Loucy (cell line): ENCODE data around the gene CASZ1.

Experiments used
- H2AFZ ChIP-seq: fragments of 200-600 bp; sonication (generic); 2 replicates; pipeline ENCODE4 v1.6.0; 2016; ENCODE audit warnings: antibody characterized with exemption, mild to moderate bottlenecking, low read length, moderate library complexity
- H3F3A ChIP-seq: fragments of 200-600 bp; 2 replicates; pipeline ENCODE4 v1.6.0; 2016; ENCODE audit warnings: antibody characterized with exemption, low read depth, mild to moderate bottlenecking
- H3K27me3 ChIP-seq: fragments of 200-600 bp; sonication (generic); 2 replicates; pipeline ENCODE4 v1.6.1; 2014; ENCODE audit warnings: low read length, mild to moderate bottlenecking; ENCODE audit not compliant: insufficient read depth, poor library complexity, severe bottlenecking
- H3K36me3 ChIP-seq: fragments of 200-600 bp; sonication (generic); 2 replicates; pipeline ENCODE4 v1.6.1; 2016; ENCODE audit warnings: low read length; ENCODE audit not compliant: insufficient read depth
- H3K4me1 ChIP-seq: fragments of 200-600 bp; sonication (generic); 2 replicates; pipeline ENCODE4 v1.5.1; 2014; ENCODE audit warnings: low read length, mild to moderate bottlenecking; ENCODE audit not compliant: insufficient read depth, poor library complexity, severe bottlenecking
- H3K4me2 ChIP-seq: fragments of 200-600 bp; sonication (generic); 2 replicates; pipeline ENCODE4 v1.6.0; 2014; ENCODE audit warnings: antibody characterized with exemption, low read length, low read depth, mild to moderate bottlenecking; ENCODE audit not compliant: poor library complexity, severe bottlenecking
- H3K4me3 ChIP-seq: fragments of 200-600 bp; sonication (generic); 2 replicates; pipeline ENCODE4 v1.5.1; 2014; ENCODE audit warnings: low read length, mild to moderate bottlenecking, mixed read lengths; ENCODE audit not compliant: poor library complexity, severe bottlenecking
- H3K79me2 ChIP-seq: fragments of 200-600 bp; sonication (generic); 2 replicates; pipeline ENCODE4 v1.6.1; 2014; ENCODE audit warnings: low read length; ENCODE audit not compliant: insufficient read depth
- H3K9ac ChIP-seq: fragments of 200-600 bp; sonication (generic); 2 replicates; pipeline ENCODE4 v1.6.0; 2014; ENCODE audit warnings: mild to moderate bottlenecking, low read depth, low read length, moderate library complexity; ENCODE audit not compliant: poor library complexity, severe bottlenecking
- H3K9me2 ChIP-seq: fragments of 200-600 bp; sonication (generic); replicated peaks from 2 replicates; pipeline ENCODE4 v1.6.1; 2016; ENCODE audit warnings: low read depth, low read length, mixed read lengths
- H3K9me3 ChIP-seq: fragments of 200-600 bp; sonication (generic); 2 replicates; pipeline ENCODE4 v1.6.1; 2014; ENCODE audit warnings: mild to moderate bottlenecking, antibody characterized with exemption, low read length, low read depth; ENCODE audit not compliant: insufficient read depth
- H4K20me1 ChIP-seq: fragments of 200-600 bp; sonication (generic); 2 replicates; pipeline ENCODE4 v1.6.0; 2014; ENCODE audit warnings: antibody characterized with exemption, low read length, mild to moderate bottlenecking; ENCODE audit not compliant: insufficient read depth, poor library complexity, severe bottlenecking
- EZH2phosphoT487 ChIP-seq: fragments of 200-600 bp; IDR thresholded peaks from 2 replicates; pipeline ENCODE4 v1.6.1; 2018; ENCODE audit warnings: antibody characterized with exemption, mild to moderate bottlenecking, moderate library complexity, borderline replicate concordance
- TF ChIP-seq, protein P1 (sequence below): fragments of 200-600 bp; sonication (generic); conservative IDR thresholded peaks from 2 replicates; pipeline ENCODE4 v1.5.1; 2014; ENCODE audit warnings: mild to moderate bottlenecking, antibody characterized with exemption, low read length

CASZ1 gene

GRCh38 chr1:10648689-10649516 is 147.5 kb downstream of the CASZ1 start:
- H3F3A ChIP-seq, result no peaks in the 10 kb centered on the region
- no peaks in the 10 kb centered on the region for H3K4me1 ChIP-seq
- H4K20me1 ChIP-seq, result no peaks in the 10 kb centered on the region
- no peaks in the 10 kb centered on the region for H3K9me3 ChIP-seq
- no peaks in the 10 kb centered on the region for H3K79me2 ChIP-seq
- H3K27me3 ChIP-seq, result no peaks in the 10 kb centered on the region
- H2AFZ ChIP-seq, result no peak overlapping the region
- TF ChIP-seq EZH2phosphoT487, result no peak
- TF ChIP-seq, protein P1, sequence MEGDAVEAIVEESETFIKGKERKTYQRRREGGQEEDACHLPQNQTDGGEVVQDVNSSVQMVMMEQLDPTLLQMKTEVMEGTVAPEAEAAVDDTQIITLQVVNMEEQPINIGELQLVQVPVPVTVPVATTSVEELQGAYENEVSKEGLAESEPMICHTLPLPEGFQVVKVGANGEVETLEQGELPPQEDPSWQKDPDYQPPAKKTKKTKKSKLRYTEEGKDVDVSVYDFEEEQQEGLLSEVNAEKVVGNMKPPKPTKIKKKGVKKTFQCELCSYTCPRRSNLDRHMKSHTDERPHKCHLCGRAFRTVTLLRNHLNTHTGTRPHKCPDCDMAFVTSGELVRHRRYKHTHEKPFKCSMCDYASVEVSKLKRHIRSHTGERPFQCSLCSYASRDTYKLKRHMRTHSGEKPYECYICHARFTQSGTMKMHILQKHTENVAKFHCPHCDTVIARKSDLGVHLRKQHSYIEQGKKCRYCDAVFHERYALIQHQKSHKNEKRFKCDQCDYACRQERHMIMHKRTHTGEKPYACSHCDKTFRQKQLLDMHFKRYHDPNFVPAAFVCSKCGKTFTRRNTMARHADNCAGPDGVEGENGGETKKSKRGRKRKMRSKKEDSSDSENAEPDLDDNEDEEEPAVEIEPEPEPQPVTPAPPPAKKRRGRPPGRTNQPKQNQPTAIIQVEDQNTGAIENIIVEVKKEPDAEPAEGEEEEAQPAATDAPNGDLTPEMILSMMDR, result no peak
- no peaks in the 10 kb centered on the region; the same call in 1 of the 2 replicates for H3K36me3 ChIP-seq
- no peak overlapping the region for H3K4me2 ChIP-seq
- H3K9me2 ChIP-seq, result no peaks in the 10 kb centered on the region
- H3K9ac ChIP-seq, result no peak overlapping the region
- H3K4me3 ChIP-seq, result no peak overlapping the region

DNA sequence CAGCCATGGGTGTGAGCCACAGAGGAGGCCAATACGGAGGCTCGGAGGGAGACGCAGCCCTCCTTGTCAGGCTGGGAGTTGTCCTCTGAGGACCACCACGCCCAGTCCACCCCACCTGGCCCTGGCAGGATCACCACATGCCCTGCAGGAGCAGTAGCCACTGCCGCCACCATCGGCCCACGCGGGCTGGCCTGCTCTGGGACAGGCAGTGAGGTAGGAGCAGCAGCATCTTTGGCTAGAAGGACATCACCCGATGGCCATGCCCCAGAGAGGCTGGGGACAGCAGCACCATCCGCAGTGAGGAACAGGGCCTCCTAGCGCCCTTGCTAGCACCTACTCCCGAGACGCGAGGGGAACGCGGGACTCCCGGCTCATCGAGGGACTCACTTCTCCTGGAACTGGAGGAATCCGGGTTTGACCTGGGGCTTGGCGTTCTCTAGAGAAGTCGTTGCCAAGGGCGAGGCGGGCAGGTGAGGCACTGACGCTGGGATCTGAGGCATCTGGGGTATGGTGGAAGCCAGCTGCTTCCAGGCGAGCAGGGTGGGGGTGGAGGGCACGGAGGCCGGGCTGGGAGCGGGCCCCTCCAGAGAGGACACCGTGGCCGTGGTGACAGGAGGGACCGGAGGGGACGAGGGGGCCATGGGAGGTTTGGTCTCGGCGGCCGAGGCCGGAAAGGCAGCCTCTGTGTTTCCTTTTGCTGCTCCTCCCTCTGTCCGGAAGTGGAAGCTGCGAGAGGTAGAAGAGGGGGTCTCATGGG is 148.9 kb downstream of the CASZ1 start:
- no peak overlapping the region for H3K9ac ChIP-seq
- H3K4me1 ChIP-seq, result no peaks in the 10 kb centered on the region
- no peaks in the 10 kb centered on the region for H3K36me3 ChIP-seq
- H3K4me3 ChIP-seq, result no peak overlapping the region
- no peak overlapping the region for H2AFZ ChIP-seq
- H3K9me3 ChIP-seq, result no peaks in the 10 kb centered on the region
- no peaks in the 10 kb centered on the region for H4K20me1 ChIP-seq
- H3K4me2 ChIP-seq, result no peak overlapping the region
- H3K27me3 ChIP-seq, result no peaks in the 10 kb centered on the region
- no peaks in the 10 kb centered on the region for H3F3A ChIP-seq
- no peaks in the 10 kb centered on the region for H3K9me2 ChIP-seq
- H3K79me2 ChIP-seq, result no peaks in the 10 kb centered on the region
- TF ChIP-seq EZH2phosphoT487, result no peak
- TF ChIP-seq, protein P1, result no peak

DNA sequence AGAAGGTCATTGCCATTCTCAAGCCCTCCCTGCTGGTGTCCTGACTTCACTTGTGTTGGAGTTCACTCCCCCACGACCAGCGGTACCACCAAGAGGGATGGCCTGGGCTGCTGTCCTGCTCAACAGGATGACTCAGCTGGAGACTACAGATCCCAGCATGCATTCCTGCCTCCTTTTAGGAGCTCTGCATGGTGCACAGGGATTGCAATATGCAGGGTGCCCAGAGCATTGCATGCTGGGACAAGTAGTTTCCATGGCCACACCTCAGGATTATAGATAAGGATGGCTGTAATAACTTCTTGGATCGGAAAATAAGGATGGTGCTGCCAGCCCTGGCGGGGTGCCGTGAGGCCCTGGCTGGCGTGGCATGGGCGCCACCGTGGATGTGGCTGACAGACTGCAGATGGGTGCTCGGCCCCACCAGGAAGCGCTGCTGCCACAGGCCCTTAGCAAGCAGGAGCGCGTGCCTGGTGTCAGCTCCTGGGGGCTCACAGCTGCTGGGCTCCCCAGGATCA is 150.0 kb downstream of the CASZ1 start:
- Histone ChIP-seq H3K36me3 (no peaks in the 10 kb centered on the region), H3K4me3 (no peak overlapping the region), H3K9me3 (no peaks in the 10 kb centered on the region), H2AFZ (no peak overlapping the region), H3K4me2 (no peak overlapping the region), H3K9me2 (no peaks in the 10 kb centered on the region), H3K27me3 (no peaks in the 10 kb centered on the region), H3F3A (no peaks in the 10 kb centered on the region), H4K20me1 (no peaks in the 10 kb centered on the region), H3K9ac (no peak overlapping the region), H3K79me2 (no peaks in the 10 kb centered on the region), H3K4me1 (no peaks in the 10 kb centered on the region)
- TF ChIP-seq, protein P1, result no peak
- no peak for TF ChIP-seq EZH2phosphoT487
